PC-3 (cell line): ENCODE measurements around the gene LIMA1. TPM values are rescaled to one million over a fixed set of nuclear protein-coding genes. Genes with fewer than 3 reads are reported as not detected.

ENCODE experiments used
- ATAC-seq: fragments of 200-7000 bp; cut with Tn5 transposase; 2 replicates; pipeline ENCODE4 v1.9.1; 2020; ENCODE audit warnings: mild to moderate bottlenecking, moderate library complexity
- BruUV-seq: library from RNA; stranded (reverse); fragments of 400-500 nt; replicated peaks from 2 replicates; lab custom pipeline; 2021; lab: Mats Ljungman, UMichigan
- CTCF ChIA-PET: fragments of 300-600 bp; sonication (Branson Sonifier 250); formaldehyde crosslinking; loops from one replicate; lab custom pipeline; 2022; ENCODE audit warnings: antibody characterized with exemption; lab: Charles Lee
- POLR2A ChIA-PET: fragments of 300-600 bp; sonication (Branson Sonifier 250); formaldehyde crosslinking; loops from one replicate; lab custom pipeline; 2022; ENCODE audit warnings: antibody characterized with exemption; ENCODE audit not compliant: unreplicated experiment; lab: Charles Lee
- DNase-seq: peaks from one replicate; pipeline ENCODE4 v3.0.0-alpha.2; 2015
- H2AFZ ChIP-seq: fragments of 300-600 bp; sonication (generic); 2 replicates; pipeline ENCODE4 v1.6.0; 2016; ENCODE audit warnings: antibody characterized with exemption, low read length
- H3F3A ChIP-seq: fragments of 300-600 bp; sonication (generic); one replicate; pipeline ENCODE4 v1.6.0; 2017; ENCODE audit warnings: antibody characterized with exemption, low read length, control low read depth, mild to moderate bottlenecking; ENCODE audit not compliant: unreplicated experiment
- H3K27ac ChIP-seq: fragments of 300-600 bp; sonication (generic); 2 replicates; pipeline ENCODE4 v1.5.1; 2016; ENCODE audit warnings: mild to moderate bottlenecking, low read length
- H3K27me3 ChIP-seq: fragments of 300-600 bp; sonication (generic); 2 replicates; pipeline ENCODE4 v1.6.1; 2016; ENCODE audit warnings: low read length, mixed read lengths
- H3K36me3 ChIP-seq: fragments of 300-600 bp; sonication (generic); 2 replicates; pipeline ENCODE4 v1.6.1; 2016; ENCODE audit warnings: low read depth, mixed run types, low read length, mixed read lengths
- H3K4me1 ChIP-seq: fragments of 300-600 bp; sonication (generic); 2 replicates; pipeline ENCODE4 v1.5.1; 2016; ENCODE audit warnings: low read length; ENCODE audit not compliant: insufficient read depth
- H3K4me2 ChIP-seq: fragments of 300-600 bp; sonication (generic); 2 replicates; pipeline ENCODE4 v1.6.0; 2016; ENCODE audit warnings: low read length
- H3K4me3 ChIP-seq: fragments of 300-600 bp; sonication (generic); 2 replicates; pipeline ENCODE4 v1.5.1; 2016; ENCODE audit warnings: mild to moderate bottlenecking, low read length, mixed read lengths
- H3K79me2 ChIP-seq: fragments of 300-600 bp; sonication (generic); 2 replicates; pipeline ENCODE4 v1.6.1; 2017; ENCODE audit warnings: low read length, mixed read lengths
- H3K9ac ChIP-seq: fragments of 300-600 bp; sonication (generic); 2 replicates; pipeline ENCODE4 v1.6.0; 2016; ENCODE audit warnings: mild to moderate bottlenecking, low read length
- H3K9me2 ChIP-seq: fragments of 300-600 bp; sonication (generic); replicated peaks from 2 replicates; pipeline ENCODE4 v1.6.1; 2016; ENCODE audit warnings: mixed run types, low read length, mixed read lengths
- H3K9me3 ChIP-seq: fragments of 300-600 bp; sonication (generic); 2 replicates; pipeline ENCODE4 v1.6.1; 2016; ENCODE audit warnings: low read length, mixed read lengths
- H4K20me1 ChIP-seq: fragments of 300-600 bp; sonication (generic); 2 replicates; pipeline ENCODE4 v1.6.1; 2016; ENCODE audit warnings: low read length, mixed read lengths
- EZH2 ChIP-seq: fragments of 300-600 bp; sonication (generic); IDR thresholded peaks from one replicate; pipeline ENCODE4 v1.6.1; 2017; ENCODE audit warnings: antibody characterized with exemption, mild to moderate bottlenecking, low read length; ENCODE audit not compliant: unreplicated experiment
- EZH2phosphoT487 ChIP-seq: fragments of 300-600 bp; sonication (generic); IDR thresholded peaks from 2 replicates; pipeline ENCODE4 v1.6.1; 2018; ENCODE audit warnings: mild to moderate bottlenecking, antibody characterized with exemption, low read length, borderline replicate concordance
- intact Hi-C: fragments of 100-400 bp; cut with micrococcal nuclease; formaldehyde crosslinking; loops from 2 replicates; pipeline ENCODE4 v1.9.0; 2023
- total RNA-seq: library from RNA; depleted of rRNA; stranded (reverse); fragments of >200 nt; gene quantifications from 2 replicates; pipeline ENCODE4 v1.2.3, GENCODE V29; 2014
- TF ChIP-seq, protein P1 (sequence below): fragments of 300-600 bp; sonication (generic); conservative IDR thresholded peaks from 2 replicates; pipeline ENCODE4 v1.5.1; 2017; ENCODE audit warnings: antibody characterized with exemption, low read depth, mild to moderate bottlenecking, low read length

The LIMA1 gene
- total RNA-seq, 1 experiment from 2014 or later, result 45.1 TPM

DNA sequence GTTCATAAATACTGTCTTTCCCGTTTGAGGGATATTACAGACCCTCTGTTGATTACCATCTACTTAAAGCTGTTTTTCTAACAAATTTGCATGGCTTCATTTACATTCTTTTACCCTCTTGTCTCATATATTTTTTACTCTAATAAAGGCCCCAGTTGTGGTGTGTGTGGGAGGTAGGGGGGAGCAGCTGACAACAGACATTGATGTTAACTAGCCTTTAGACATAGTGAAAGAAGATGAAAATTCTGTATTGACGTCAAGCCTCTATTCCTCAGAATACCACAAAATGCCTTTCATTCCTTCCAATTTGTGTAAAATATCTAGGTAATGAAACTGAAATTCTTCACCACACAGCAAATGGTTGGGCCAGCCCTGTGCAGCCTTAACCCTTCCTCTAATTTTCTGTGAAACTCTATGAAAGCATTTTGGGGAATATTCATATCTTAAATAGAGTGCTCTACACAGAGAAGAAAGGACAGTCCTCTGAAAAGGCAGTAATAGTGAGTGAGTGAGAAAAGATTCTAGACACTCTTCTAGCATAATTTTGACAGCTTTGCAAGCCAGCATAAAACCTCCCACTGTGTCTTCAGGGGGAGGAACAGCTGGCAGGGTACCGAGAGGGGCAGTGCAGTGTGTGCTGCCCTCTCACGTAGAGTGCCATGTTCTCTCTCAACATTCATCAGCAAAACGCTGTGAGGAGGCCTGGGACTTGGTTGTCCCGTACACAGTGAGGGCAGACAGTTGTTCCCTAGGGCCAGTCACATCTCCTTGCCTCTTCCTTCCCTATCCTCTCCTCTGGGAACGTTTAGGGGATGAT lies 96.0 kb downstream of the LIMA1 start:
- Histone ChIP-seq H3K27me3 (no peaks in the 10 kb centered on the region), H3K4me1 (peaks cover 26% of the 10 kb centered on the region), H2AFZ (no peak overlapping the region), H3K36me3 (no peaks in the 10 kb centered on the region; the same call in 1 of the 2 replicates), H3K9me3 (no peaks in the 10 kb centered on the region), H3K79me2 (no peaks in the 10 kb centered on the region), H3F3A (no peaks in the 10 kb centered on the region), H4K20me1 (no peaks in the 10 kb centered on the region), H3K4me3 (no peak overlapping the region), H3K9me2 (no peaks in the 10 kb centered on the region), H3K4me2 (no peak overlapping the region), H3K9ac (no peak overlapping the region), H3K27ac (peak overlapping the region; percentile 2; the same call in 1 of the 2 replicates)
- DNase-seq, result no peak
- ATAC-seq, result no peak
- no TSS peak for BruUV-seq
- ChIA-PET CTCF (interaction anchor here (0.5 to 1.0 kb wide), 2 partner anchors 16 to 129 kb away, joined by 3 to 4 read pairs; no protein-coding TSS in a partner anchor), POLR2A (interaction anchor here (0.7 kb wide), 1 partner anchor 10 kb away, joined by 4 read pairs; no protein-coding TSS in a partner anchor)
- TF ChIP-seq EZH2phosphoT487 (no peak), EZH2 (no peak)
- TF ChIP-seq, protein P1, sequence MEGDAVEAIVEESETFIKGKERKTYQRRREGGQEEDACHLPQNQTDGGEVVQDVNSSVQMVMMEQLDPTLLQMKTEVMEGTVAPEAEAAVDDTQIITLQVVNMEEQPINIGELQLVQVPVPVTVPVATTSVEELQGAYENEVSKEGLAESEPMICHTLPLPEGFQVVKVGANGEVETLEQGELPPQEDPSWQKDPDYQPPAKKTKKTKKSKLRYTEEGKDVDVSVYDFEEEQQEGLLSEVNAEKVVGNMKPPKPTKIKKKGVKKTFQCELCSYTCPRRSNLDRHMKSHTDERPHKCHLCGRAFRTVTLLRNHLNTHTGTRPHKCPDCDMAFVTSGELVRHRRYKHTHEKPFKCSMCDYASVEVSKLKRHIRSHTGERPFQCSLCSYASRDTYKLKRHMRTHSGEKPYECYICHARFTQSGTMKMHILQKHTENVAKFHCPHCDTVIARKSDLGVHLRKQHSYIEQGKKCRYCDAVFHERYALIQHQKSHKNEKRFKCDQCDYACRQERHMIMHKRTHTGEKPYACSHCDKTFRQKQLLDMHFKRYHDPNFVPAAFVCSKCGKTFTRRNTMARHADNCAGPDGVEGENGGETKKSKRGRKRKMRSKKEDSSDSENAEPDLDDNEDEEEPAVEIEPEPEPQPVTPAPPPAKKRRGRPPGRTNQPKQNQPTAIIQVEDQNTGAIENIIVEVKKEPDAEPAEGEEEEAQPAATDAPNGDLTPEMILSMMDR, result no peak
- intact Hi-C loops, result loop anchor here (5.0 kb wide), 1 partner anchor 35 kb away; no protein-coding TSS in a partner anchor

DNA sequence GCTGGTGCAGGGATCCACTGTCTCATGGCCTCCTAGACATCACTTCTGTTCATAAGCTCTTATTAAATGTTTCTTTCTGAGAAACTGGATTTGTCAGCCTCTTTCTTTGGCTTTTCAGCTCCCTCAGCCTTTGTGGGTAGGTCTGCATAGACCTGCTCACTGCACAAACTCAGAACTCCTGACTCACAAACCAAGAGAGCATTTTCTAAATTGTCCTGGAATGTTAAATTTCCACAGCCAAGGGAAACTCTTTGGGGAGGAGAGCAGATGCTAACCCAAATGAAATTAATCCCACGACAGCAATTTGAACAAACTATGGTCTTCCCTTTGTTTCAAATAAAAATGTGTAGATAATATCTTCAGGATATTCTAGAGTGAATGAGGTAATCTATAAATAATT lies 96.6 kb downstream of the LIMA1 start:
- intact Hi-C loops, result loop anchor here (5.0 kb wide), 1 partner anchor 36 kb away; no protein-coding TSS in a partner anchor
- Histone ChIP-seq H3K4me2 (no peak overlapping the region), H3K4me3 (no peak overlapping the region), H3F3A (no peaks in the 10 kb centered on the region), H3K79me2 (no peaks in the 10 kb centered on the region), H3K27me3 (no peaks in the 10 kb centered on the region), H3K9me2 (no peaks in the 10 kb centered on the region), H3K4me1 (peaks cover 26% of the 10 kb centered on the region), H2AFZ (no peak overlapping the region), H3K36me3 (no peaks in the 10 kb centered on the region), H3K27ac (0 out of 2 replicates have a peak overlapping the region, but pooled peaks have one; percentile 5), H3K9me3 (no peaks in the 10 kb centered on the region), H3K9ac (no peak overlapping the region), H4K20me1 (no peaks in the 10 kb centered on the region)
- POLR2A ChIA-PET, result interaction anchor here (0.7 kb wide), 1 partner anchor 11 kb away, joined by 4 read pairs; no protein-coding TSS in a partner anchor
- DNase-seq (no peak), ATAC-seq (no peak)
- no TSS peak for BruUV-seq
- TF ChIP-seq EZH2phosphoT487 (no peak), EZH2 (no peak)
- TF ChIP-seq, protein P1, result no peak
- CTCF ChIA-PET, result no interaction called here
